GM12873 (cell line): ENCODE data around the gene TRIM62.

ENCODE experiments used
- TF ChIP-seq, protein P1 (sequence below): IDR thresholded peaks from 2 replicates; pipeline ENCODE4 v1.5.1; 2012; ENCODE audit warnings: low read depth, mild to moderate bottlenecking, moderate library complexity, low read length, control low read depth; ENCODE audit not compliant: insufficient read depth; ENCODE audit errors: missing control alignments

TRIM62 gene

GRCh38 chr1:33119050-33119449, 62.8 kb downstream of the TRIM62 start:
- TF ChIP-seq, protein P1, sequence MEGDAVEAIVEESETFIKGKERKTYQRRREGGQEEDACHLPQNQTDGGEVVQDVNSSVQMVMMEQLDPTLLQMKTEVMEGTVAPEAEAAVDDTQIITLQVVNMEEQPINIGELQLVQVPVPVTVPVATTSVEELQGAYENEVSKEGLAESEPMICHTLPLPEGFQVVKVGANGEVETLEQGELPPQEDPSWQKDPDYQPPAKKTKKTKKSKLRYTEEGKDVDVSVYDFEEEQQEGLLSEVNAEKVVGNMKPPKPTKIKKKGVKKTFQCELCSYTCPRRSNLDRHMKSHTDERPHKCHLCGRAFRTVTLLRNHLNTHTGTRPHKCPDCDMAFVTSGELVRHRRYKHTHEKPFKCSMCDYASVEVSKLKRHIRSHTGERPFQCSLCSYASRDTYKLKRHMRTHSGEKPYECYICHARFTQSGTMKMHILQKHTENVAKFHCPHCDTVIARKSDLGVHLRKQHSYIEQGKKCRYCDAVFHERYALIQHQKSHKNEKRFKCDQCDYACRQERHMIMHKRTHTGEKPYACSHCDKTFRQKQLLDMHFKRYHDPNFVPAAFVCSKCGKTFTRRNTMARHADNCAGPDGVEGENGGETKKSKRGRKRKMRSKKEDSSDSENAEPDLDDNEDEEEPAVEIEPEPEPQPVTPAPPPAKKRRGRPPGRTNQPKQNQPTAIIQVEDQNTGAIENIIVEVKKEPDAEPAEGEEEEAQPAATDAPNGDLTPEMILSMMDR: no peak

GRCh38 chr1:33118274-33118673, 63.6 kb downstream of the TRIM62 start:
- TF ChIP-seq, protein P1: no peak

- TF ChIP-seq, protein P1: no peak
Measured at GRCh38 chr1:33117440-33118085, 64.3 kb downstream of the TRIM62 start.

GRCh38 chr1:33111965-33112364, 69.9 kb downstream of the TRIM62 start:
- TF ChIP-seq, protein P1: peak; percentile 45

DNA sequence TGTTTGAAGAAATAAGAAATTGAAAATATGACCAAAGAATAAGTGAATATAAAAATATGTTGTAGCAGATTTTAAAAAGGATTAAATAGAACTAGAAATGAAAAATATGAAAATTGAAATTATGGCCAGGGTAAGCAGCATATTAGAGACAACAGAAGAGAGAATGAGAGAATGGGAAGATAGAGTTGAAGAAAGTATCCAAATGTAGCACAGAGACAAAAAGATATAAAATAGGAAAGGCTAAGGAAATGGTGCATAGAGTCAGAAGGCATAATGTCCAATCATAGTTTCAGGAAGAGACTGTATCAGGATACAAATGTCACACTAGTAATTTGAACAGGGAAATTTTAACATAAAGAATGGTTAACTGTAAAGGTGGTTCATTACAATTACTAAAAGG, 71.4 kb downstream of the TRIM62 start:
- TF ChIP-seq, protein P1: no peak

GRCh38 chr1:33099290-33100118, 82.3 kb downstream of the TRIM62 start:
- TF ChIP-seq, protein P1: peak; percentile 38

DNA sequence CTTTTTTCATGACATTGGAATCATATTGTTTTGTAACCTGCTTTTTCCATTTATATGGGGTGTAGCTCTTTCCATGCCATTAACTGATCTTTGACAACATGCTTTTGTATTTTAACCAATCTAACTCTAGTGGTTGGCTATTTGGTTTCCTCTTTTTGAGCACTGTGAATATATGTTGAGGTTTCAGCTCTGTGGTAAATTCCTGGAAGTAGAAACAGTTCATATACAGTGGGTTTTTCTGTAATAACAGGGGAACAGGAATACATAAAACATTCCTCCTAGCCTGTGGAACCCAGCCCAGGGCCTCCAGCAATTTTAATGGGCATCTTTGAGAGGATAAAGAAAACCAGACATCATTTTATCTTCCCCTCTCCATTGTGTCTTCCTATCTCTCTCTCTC, 83.5 kb downstream of the TRIM62 start:
- TF ChIP-seq, protein P1: no peak
